ENCODE data around the gene SORCS1. TPM values are rescaled to one million over a fixed set of nuclear protein-coding genes. Genes with fewer than 3 reads are reported as not detected.

Gene SORCS1
- total RNA-seq, 1 experiment from 2014 or later: not detected

DNA sequence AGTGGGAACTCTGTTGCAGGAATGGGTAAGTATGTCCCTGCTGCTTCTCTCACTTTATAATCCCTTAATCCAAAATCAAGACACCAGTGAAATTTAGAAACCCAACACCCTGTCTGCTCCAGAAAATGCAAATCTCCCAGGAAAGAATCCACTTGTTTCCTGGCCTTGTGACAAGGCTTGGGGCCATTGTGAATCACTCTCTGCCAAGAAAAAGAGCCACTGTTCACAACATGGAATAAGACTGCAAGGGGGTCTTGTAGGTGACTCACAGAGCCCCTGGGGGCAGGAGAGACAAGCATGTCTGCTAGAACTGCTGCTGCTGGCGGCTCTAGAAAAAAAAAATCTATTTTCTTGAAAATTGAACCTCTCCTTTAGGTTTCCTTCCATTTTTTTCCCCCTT, 191.2 kb downstream of the SORCS1 start (continued):
- TF ChIP-seq, protein P1, sequence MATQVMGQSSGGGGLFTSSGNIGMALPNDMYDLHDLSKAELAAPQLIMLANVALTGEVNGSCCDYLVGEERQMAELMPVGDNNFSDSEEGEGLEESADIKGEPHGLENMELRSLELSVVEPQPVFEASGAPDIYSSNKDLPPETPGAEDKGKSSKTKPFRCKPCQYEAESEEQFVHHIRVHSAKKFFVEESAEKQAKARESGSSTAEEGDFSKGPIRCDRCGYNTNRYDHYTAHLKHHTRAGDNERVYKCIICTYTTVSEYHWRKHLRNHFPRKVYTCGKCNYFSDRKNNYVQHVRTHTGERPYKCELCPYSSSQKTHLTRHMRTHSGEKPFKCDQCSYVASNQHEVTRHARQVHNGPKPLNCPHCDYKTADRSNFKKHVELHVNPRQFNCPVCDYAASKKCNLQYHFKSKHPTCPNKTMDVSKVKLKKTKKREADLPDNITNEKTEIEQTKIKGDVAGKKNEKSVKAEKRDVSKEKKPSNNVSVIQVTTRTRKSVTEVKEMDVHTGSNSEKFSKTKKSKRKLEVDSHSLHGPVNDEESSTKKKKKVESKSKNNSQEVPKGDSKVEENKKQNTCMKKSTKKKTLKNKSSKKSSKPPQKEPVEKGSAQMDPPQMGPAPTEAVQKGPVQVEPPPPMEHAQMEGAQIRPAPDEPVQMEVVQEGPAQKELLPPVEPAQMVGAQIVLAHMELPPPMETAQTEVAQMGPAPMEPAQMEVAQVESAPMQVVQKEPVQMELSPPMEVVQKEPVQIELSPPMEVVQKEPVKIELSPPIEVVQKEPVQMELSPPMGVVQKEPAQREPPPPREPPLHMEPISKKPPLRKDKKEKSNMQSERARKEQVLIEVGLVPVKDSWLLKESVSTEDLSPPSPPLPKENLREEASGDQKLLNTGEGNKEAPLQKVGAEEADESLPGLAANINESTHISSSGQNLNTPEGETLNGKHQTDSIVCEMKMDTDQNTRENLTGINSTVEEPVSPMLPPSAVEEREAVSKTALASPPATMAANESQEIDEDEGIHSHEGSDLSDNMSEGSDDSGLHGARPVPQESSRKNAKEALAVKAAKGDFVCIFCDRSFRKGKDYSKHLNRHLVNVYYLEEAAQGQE (IDR thresholded peaks at IDR 0.05; ENCODE audit: low read depth): no peak
- TF ChIP-seq EGR1 (IDR thresholded peaks at IDR 0.05; ENCODE audit: low read depth): no peak
- no peak for TF ChIP-seq POLR2AphosphoS5 (IDR thresholded peaks at IDR 0.05; ENCODE audit: low read depth, low read length)
- TF ChIP-seq YY1 (IDR thresholded peaks at IDR 0.05; ENCODE audit: extremely low read depth, insufficient replicate concordance, low read depth, low read length): no peak

DNA sequence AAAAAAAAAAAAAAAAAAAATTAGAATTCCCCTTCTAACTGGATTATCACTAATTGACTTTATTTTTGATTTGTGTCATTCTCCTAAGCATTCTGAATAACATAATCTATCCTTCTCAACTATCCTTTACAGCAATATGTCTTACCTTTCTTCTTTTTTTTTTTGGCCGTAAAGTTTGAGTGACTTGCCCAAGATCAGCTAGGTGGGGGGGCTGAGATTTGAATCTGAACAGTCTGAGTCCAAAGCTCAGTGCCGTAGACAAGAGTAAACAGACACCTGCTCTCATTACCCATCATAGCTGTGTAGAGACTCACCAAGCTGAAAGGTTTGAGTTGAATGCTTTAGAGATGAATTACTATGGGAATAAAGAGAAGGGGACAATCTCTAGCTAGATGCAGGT, 192.1 kb downstream of the SORCS1 start:
- DNase-seq (ENCODE audit: low read depth, low spot score): no peak
- Histone ChIP-seq H3K4me2 (ENCODE audit: low read length) (no peak overlapping the region), H3K4me1 (ENCODE audit: control insufficient read depth in 1 of 2, insufficient read depth in 2 of 2, low read length in 2 of 2) (no peaks in the 10 kb centered on the region), H2AFZ (ENCODE audit: low read depth, low read length, poor library complexity, severe bottlenecking) (no peak overlapping the region), H3K27ac (ENCODE audit: low read depth, low read length) (no peak overlapping the region), H4K20me1 (ENCODE audit: insufficient read depth) (no peaks in the 10 kb centered on the region), H3K4me3 (replicated peaks in 1 of 2; ENCODE audit: low read depth in 1 of 2, low read length in 2 of 2) (no peak overlapping the region), H3K9ac (ENCODE audit: low read length) (no peak overlapping the region), H3K9me2 (ENCODE audit: insufficient read depth) (no peaks in the 10 kb centered on the region), H3K36me3 (ENCODE audit: control insufficient read depth in 1 of 2, insufficient read depth in 2 of 2, low read length in 2 of 2) (no peaks in the 10 kb centered on the region), H3K27me3 (ENCODE audit: insufficient read depth, low read length) (no peaks in the 10 kb centered on the region), H3K79me2 (ENCODE audit: insufficient read depth, low read length) (no peaks in the 10 kb centered on the region), H3K9me3 (ENCODE audit: control insufficient read depth in 1 of 2, insufficient read depth in 1 of 2, low read depth in 1 of 2, low read length in 2 of 2) (peaks cover 11 to 26% of the 10 kb centered on the region in 2 experiments; a peak in 2 of 4 replicates)
- no TSS peak for BruUV-seq (replicated peaks)
- ATAC-seq: no peak
- ChIA-PET POLR2A (no interaction called here), CTCF (no interaction called here), RAD21 (ENCODE audit: low non-redundant PET in 1 of 2, low total read pairs in 2 of 2, uncharacterized antibody in 2 of 2, unreplicated experiment in 2 of 2) (no interaction called here)
- intact Hi-C loops (cut with micrococcal nuclease): no loop called here
- TF ChIP-seq ELF1 (IDR thresholded peaks at IDR 0.05; ENCODE audit: borderline replicate concordance, low read depth): no peak

Measured in HCT116 (cell line).